GM18502 (cell line): ENCODE data around the gene CDX1.

ENCODE experiments used
- ATAC-seq: cut with Tn5 transposase; IDR thresholded peaks from one replicate; pipeline ENCODE4 v1.9.1; 2021; ENCODE audit warnings: mild to moderate bottlenecking; ENCODE audit not compliant: unreplicated experiment, poor library complexity

Gene CDX1

GRCh38 chr5:150166650-150167511 is at the start of gene CDX1:
TSS of gene CDX1 (plus strand) at chr5:150166778. CDS start at chr5:150166877, 99 bp downstream.
- ATAC-seq: no peak

- ATAC-seq: no peak
Measured at GRCh38 chr5:150117945-150118560, 48.5 kb upstream of the CDX1 start.

GRCh38 chr5:150118561-150119229 is 47.9 kb upstream of the CDX1 start:
- no peak for ATAC-seq

GRCh38 chr5:150119421-150120061 is 47.0 kb upstream of the CDX1 start:
- ATAC-seq: no peak

- ATAC-seq: no peak
Measured at GRCh38 chr5:150120062-150120441, 46.5 kb upstream of the CDX1 start.

GRCh38 chr5:150120617-150121447 is 45.7 kb upstream of the CDX1 start:
- no peak for ATAC-seq

- ATAC-seq: no peak
Measured at GRCh38 chr5:150121448-150122157, 45.0 kb upstream of the CDX1 start.

- ATAC-seq: peak; percentile 90
Measured at GRCh38 chr5:150122158-150122510, 44.4 kb upstream of the CDX1 start.

- ATAC-seq: no peak
Measured at GRCh38 chr5:150122536-150123481, 43.8 kb upstream of the CDX1 start.

GRCh38 chr5:150123542-150123941 is 43.0 kb upstream of the CDX1 start:
- ATAC-seq: no peak

GRCh38 chr5:150124111-150124557 is 42.4 kb upstream of the CDX1 start:
- ATAC-seq: no peak

GRCh38 chr5:150124596-150124995 is 42.0 kb upstream of the CDX1 start:
- no peak for ATAC-seq

GRCh38 chr5:150125334-150125733 is 41.2 kb upstream of the CDX1 start:
- ATAC-seq: no peak

GRCh38 chr5:150126199-150126920 is 40.2 kb upstream of the CDX1 start:
- no peak for ATAC-seq

GRCh38 chr5:150126921-150127265 is 39.7 kb upstream of the CDX1 start:
- ATAC-seq: no peak

- no peak for ATAC-seq
Measured at GRCh38 chr5:150129454-150129812, 37.1 kb upstream of the CDX1 start.

GRCh38 chr5:150129813-150130492 is 36.6 kb upstream of the CDX1 start:
- no peak for ATAC-seq
